ENCODE data around the gene TBP.

GRCh38 chr6:170575250-170575649, 21.1 kb downstream of the TBP start:
- TF ChIP-seq POLR2A (IDR thresholded peaks at IDR 0.05): no peak
- TF ChIP-seq CTCF (IDR thresholded peaks at IDR 0.05): peak in 1 of 6 experiments; percentile 9

Data from adrenal gland (tissue), 5 donors.